HEK293 (cell line): ENCODE data around the gene GNAT1.

ENCODE experiments used
- CTCF ChIP-seq: fragments of 450-650 bp; formaldehyde crosslinking; IDR thresholded peaks from 2 replicates; pipeline ENCODE4 v1.5.1; 2016; ENCODE audit warnings: missing biosample characterization, missing genetic modification characterization
- FEZF1 ChIP-seq: fragments of 450-650 bp; formaldehyde crosslinking; IDR thresholded peaks from 2 replicates; pipeline ENCODE4 v1.5.1; 2016; ENCODE audit warnings: missing biosample characterization, missing genetic modification characterization
- GLI4 ChIP-seq: fragments of 450-650 bp; formaldehyde crosslinking; IDR thresholded peaks from 2 replicates; pipeline ENCODE4 v1.5.1; 2016; ENCODE audit warnings: missing biosample characterization, missing genetic modification characterization
- KLF17 ChIP-seq: fragments of 450-650 bp; formaldehyde crosslinking; IDR thresholded peaks from 2 replicates; pipeline ENCODE4 v1.5.1; 2016; ENCODE audit warnings: missing biosample characterization, missing genetic modification characterization
- KLF9 ChIP-seq: fragments of 450-650 bp; formaldehyde crosslinking; IDR thresholded peaks from 2 replicates; pipeline ENCODE4 v1.5.1; 2016; ENCODE audit warnings: missing biosample characterization, missing genetic modification characterization, low read depth
- MYNN ChIP-seq: fragments of 450-650 bp; formaldehyde crosslinking; IDR thresholded peaks from 2 replicates; pipeline ENCODE4 v1.5.1; 2016; ENCODE audit warnings: missing biosample characterization, missing genetic modification characterization, borderline replicate concordance
- MZF1 ChIP-seq: fragments of 450-650 bp; formaldehyde crosslinking; IDR thresholded peaks from 2 replicates; pipeline ENCODE4 v1.5.1; 2017; ENCODE audit warnings: missing biosample characterization, missing genetic modification characterization, borderline replicate concordance
- OVOL3 ChIP-seq: fragments of 450-650 bp; formaldehyde crosslinking; IDR thresholded peaks from 2 replicates; pipeline ENCODE4 v1.5.1; 2016; ENCODE audit warnings: missing biosample characterization, missing genetic modification characterization
- PATZ1 ChIP-seq: fragments of 450-650 bp; formaldehyde crosslinking; IDR thresholded peaks from 2 replicates; pipeline ENCODE4 v1.5.1; 2016; ENCODE audit warnings: missing biosample characterization, missing genetic modification characterization
- RBAK ChIP-seq: fragments of 450-650 bp; formaldehyde crosslinking; IDR thresholded peaks from 2 replicates; pipeline ENCODE4 v1.5.1; 2016; ENCODE audit warnings: missing biosample characterization, missing genetic modification characterization
- SP3 ChIP-seq: fragments of 450-650 bp; formaldehyde crosslinking; IDR thresholded peaks from 2 replicates; pipeline ENCODE4 v1.5.1; 2016; ENCODE audit warnings: missing biosample characterization, missing genetic modification characterization
- TRIM28 ChIP-seq: IDR thresholded peaks from 2 replicates; pipeline ENCODE4 v1.6.1; 2011; ENCODE audit warnings: low read length, control low read depth, borderline replicate concordance
- WT1 ChIP-seq: fragments of 450-650 bp; formaldehyde crosslinking; IDR thresholded peaks from 2 replicates; pipeline ENCODE4 v1.5.1; 2016; ENCODE audit warnings: missing biosample characterization, missing genetic modification characterization
- ZNF133 ChIP-seq: fragments of 450-650 bp; formaldehyde crosslinking; IDR thresholded peaks from 2 replicates; pipeline ENCODE4 v1.5.1; 2016; ENCODE audit warnings: missing biosample characterization, missing genetic modification characterization
- ZNF140 ChIP-seq: fragments of 450-650 bp; formaldehyde crosslinking; IDR thresholded peaks from 2 replicates; pipeline ENCODE4 v1.5.1; 2016; ENCODE audit warnings: missing biosample characterization, missing genetic modification characterization
- ZNF2 ChIP-seq: fragments of 450-650 bp; formaldehyde crosslinking; IDR thresholded peaks from 2 replicates; pipeline ENCODE4 v1.5.1; 2016; ENCODE audit warnings: missing biosample characterization, missing genetic modification characterization
- ZNF248 ChIP-seq: fragments of 450-650 bp; formaldehyde crosslinking; IDR thresholded peaks from 2 replicates; pipeline ENCODE4 v1.5.1; 2017; ENCODE audit warnings: missing biosample characterization, missing genetic modification characterization
- ZNF26 ChIP-seq: fragments of 450-650 bp; formaldehyde crosslinking; IDR thresholded peaks from 2 replicates; pipeline ENCODE4 v1.5.1; 2016; ENCODE audit warnings: missing biosample characterization, missing genetic modification characterization
- ZNF292 ChIP-seq: fragments of 450-650 bp; formaldehyde crosslinking; IDR thresholded peaks from 2 replicates; pipeline ENCODE4 v1.5.1; 2016; ENCODE audit warnings: low read depth, missing biosample characterization, missing genetic modification characterization, borderline replicate concordance
- ZNF341 ChIP-seq: fragments of 450-650 bp; formaldehyde crosslinking; IDR thresholded peaks from 2 replicates; pipeline ENCODE4; 2016; ENCODE audit warnings: low read depth, missing biosample characterization, missing genetic modification characterization
- ZNF529 ChIP-seq: fragments of 450-650 bp; formaldehyde crosslinking; IDR thresholded peaks from 2 replicates; pipeline ENCODE4 v1.5.1; 2017; ENCODE audit warnings: missing genetic modification characterization, missing biosample characterization; ENCODE audit not compliant: insufficient replicate concordance
- ZNF600 ChIP-seq: fragments of 450-650 bp; formaldehyde crosslinking; IDR thresholded peaks from 2 replicates; pipeline ENCODE4 v1.5.1; 2016; ENCODE audit warnings: missing biosample characterization, missing genetic modification characterization
- ZNF610 ChIP-seq: fragments of 450-650 bp; formaldehyde crosslinking; IDR thresholded peaks from 2 replicates; pipeline ENCODE4 v1.5.1; 2016; ENCODE audit warnings: missing biosample characterization, missing genetic modification characterization, borderline replicate concordance
- ZNF777 ChIP-seq: fragments of 450-650 bp; formaldehyde crosslinking; IDR thresholded peaks from 2 replicates; pipeline ENCODE4 v1.5.1; 2017; ENCODE audit warnings: missing biosample characterization, missing genetic modification characterization, borderline replicate concordance
- ZSCAN23 ChIP-seq: fragments of 450-650 bp; formaldehyde crosslinking; IDR thresholded peaks from 2 replicates; pipeline ENCODE4 v1.5.1; 2016; ENCODE audit warnings: missing biosample characterization, missing genetic modification characterization
- ZXDB ChIP-seq: fragments of 450-650 bp; formaldehyde crosslinking; IDR thresholded peaks from 2 replicates; pipeline ENCODE4 v1.5.1; 2016; ENCODE audit warnings: missing biosample characterization, missing genetic modification characterization
- TF ChIP-seq, protein P1 (sequence below): fragments of 450-650 bp; formaldehyde crosslinking; IDR thresholded peaks from 2 replicates; pipeline ENCODE4 v1.5.1; 2016; ENCODE audit warnings: missing biosample characterization, missing genetic modification characterization, low read depth
- TF ChIP-seq, protein P2 (sequence below): fragments of 450-650 bp; formaldehyde crosslinking; IDR thresholded peaks from 2 replicates; pipeline ENCODE4 v1.5.1; 2016; ENCODE audit warnings: missing biosample characterization, missing genetic modification characterization
- TF ChIP-seq, protein P3 (sequence below): fragments of 450-650 bp; formaldehyde crosslinking; IDR thresholded peaks from 2 replicates; pipeline ENCODE4 v1.5.1; 2017; ENCODE audit warnings: missing biosample characterization, missing genetic modification characterization

GNAT1 gene

GRCh38 chr3:50194128-50194902 lies 2.9 kb downstream of the GNAT1 start (continued):
- TF ChIP-seq, protein P1, sequence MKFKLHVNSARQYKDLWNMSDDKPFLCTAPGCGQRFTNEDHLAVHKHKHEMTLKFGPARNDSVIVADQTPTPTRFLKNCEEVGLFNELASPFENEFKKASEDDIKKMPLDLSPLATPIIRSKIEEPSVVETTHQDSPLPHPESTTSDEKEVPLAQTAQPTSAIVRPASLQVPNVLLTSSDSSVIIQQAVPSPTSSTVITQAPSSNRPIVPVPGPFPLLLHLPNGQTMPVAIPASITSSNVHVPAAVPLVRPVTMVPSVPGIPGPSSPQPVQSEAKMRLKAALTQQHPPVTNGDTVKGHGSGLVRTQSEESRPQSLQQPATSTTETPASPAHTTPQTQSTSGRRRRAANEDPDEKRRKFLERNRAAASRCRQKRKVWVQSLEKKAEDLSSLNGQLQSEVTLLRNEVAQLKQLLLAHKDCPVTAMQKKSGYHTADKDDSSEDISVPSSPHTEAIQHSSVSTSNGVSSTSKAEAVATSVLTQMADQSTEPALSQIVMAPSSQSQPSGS (tag by site-specific recombination): no peak
- TF ChIP-seq KLF9 (tag by site-specific recombination) (peak; percentile 45; the same call in 1 of the 2 replicates), ZNF529 (tag by site-specific recombination) (no peak), GLI4 (no peak), ZNF610 (tag by site-specific recombination) (no peak), FEZF1 (tag by site-specific recombination) (no peak), RBAK (no peak), ZNF26 (tag by site-specific recombination) (no peak), KLF17 (tag by site-specific recombination) (peak; percentile 59; the same call in 1 of the 2 replicates), CTCF (tag by site-specific recombination) (peak; percentile 91), ZNF2 (tag by site-specific recombination) (peak; percentile 79), TRIM28 (no peak), SP3 (peak; percentile 30; the same call in 1 of the 2 replicates), ZNF292 (no peak), PATZ1 (tag by site-specific recombination) (0 out of 2 replicates have a peak, but pooled peaks have one; percentile 30), MYNN (no peak), ZXDB (tag by site-specific recombination) (0 out of 2 replicates have a peak, but pooled peaks have one; percentile 14), ZNF600 (tag by site-specific recombination) (peak; percentile 18; the same call in 1 of the 2 replicates), ZNF248 (no peak), ZNF140 (tag by site-specific recombination) (no peak), MZF1 (tag by site-specific recombination) (no peak), WT1 (no peak), ZSCAN23 (tag by site-specific recombination) (no peak), ZNF341 (no peak), ZNF133 (tag by site-specific recombination) (no peak), ZNF777 (tag by site-specific recombination) (no peak), OVOL3 (tag by site-specific recombination) (no peak)
- TF ChIP-seq, protein P2, sequence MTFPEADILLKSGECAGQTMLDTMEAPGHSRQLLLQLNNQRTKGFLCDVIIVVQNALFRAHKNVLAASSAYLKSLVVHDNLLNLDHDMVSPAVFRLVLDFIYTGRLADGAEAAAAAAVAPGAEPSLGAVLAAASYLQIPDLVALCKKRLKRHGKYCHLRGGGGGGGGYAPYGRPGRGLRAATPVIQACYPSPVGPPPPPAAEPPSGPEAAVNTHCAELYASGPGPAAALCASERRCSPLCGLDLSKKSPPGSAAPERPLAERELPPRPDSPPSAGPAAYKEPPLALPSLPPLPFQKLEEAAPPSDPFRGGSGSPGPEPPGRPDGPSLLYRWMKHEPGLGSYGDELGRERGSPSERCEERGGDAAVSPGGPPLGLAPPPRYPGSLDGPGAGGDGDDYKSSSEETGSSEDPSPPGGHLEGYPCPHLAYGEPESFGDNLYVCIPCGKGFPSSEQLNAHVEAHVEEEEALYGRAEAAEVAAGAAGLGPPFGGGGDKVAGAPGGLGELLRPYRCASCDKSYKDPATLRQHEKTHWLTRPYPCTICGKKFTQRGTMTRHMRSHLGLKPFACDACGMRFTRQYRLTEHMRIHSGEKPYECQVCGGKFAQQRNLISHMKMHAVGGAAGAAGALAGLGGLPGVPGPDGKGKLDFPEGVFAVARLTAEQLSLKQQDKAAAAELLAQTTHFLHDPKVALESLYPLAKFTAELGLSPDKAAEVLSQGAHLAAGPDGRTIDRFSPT (tag by site-specific recombination): no peak
- TF ChIP-seq, protein P3, sequence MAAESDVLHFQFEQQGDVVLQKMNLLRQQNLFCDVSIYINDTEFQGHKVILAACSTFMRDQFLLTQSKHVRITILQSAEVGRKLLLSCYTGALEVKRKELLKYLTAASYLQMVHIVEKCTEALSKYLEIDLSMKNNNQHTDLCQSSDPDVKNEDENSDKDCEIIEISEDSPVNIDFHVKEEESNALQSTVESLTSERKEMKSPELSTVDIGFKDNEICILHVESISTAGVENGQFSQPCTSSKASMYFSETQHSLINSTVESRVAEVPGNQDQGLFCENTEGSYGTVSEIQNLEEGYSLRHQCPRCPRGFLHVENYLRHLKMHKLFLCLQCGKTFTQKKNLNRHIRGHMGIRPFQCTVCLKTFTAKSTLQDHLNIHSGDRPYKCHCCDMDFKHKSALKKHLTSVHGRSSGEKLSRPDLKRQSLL (tag by site-specific recombination): no peak
